ENCODE measurements around the gene PPARA.

Gene PPARA

GRCh38 chr22:46114518-46115387, 35.6 kb upstream of the PPARA start:
- no peak for DNase-seq

GRCh38 chr22:46115388-46115678, 35.0 kb upstream of the PPARA start:
- DNase-seq, result no peak

- no peak for DNase-seq
These were observed 34.4 kb upstream of the PPARA start for GRCh38 chr22:46115755-46116490.

GRCh38 chr22:46116491-46116958, 33.8 kb upstream of the PPARA start:
- DNase-seq, result peak; percentile 68

DNA sequence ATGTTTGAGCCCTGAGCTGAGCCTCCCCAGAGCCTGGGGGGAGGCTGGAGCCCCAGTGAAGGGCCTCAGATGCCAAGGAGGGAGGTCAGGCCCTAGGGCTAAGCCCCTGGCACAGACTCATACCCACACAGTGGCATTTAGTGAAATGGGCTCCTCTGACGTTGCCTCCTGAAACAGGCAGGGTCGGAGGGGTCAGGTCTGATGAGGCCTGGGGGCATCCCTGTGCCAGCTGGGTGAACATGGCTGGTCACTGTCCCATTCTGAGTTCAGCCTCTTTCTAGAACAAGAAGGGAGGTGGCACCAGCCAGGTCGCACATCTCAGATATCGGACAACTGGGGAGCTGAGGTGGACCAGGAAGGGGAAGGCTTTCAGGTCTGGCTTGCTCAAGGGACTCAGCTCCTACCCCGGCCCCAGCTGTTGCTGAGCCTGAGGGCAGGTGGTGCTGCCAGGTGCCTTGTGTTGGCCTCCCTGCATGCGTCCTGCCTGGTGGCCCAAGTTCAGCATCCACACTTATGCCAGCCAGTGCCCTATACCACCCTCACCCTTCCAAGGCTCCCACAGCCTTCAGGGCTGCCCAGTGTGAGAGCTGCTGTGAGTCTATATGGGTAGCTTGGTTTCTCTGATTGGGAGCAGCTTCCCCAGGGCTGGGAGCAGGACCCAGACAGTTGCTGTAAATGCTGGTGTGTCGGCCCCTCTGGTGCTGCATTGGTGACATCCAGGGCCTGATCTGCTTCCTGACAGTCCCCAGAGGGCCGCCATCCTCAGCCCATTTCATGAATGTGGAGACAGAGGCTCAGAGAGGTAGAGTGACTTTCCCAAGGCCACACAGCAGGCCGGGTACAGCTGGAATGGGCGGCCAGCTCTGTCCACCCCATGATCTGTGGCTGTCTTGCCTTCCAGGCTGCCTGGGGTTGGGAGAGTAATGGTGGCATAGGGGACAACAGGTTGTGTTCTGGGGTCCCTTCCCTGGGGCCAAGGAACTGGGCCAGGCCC, 32.8 kb upstream of the PPARA start:
- DNase-seq, result no peak

- DNase-seq, result no peak
These were observed 31.1 kb upstream of the PPARA start for GRCh38 chr22:46119093-46119728.

- no peak for DNase-seq
These were observed 30.5 kb upstream of the PPARA start for GRCh38 chr22:46119729-46120419.

- DNase-seq, result no peak
These were observed 29.9 kb upstream of the PPARA start for GRCh38 chr22:46120420-46120737.

- DNase-seq, result no peak
These were observed 29.2 kb upstream of the PPARA start for GRCh38 chr22:46121079-46121478.

DNA sequence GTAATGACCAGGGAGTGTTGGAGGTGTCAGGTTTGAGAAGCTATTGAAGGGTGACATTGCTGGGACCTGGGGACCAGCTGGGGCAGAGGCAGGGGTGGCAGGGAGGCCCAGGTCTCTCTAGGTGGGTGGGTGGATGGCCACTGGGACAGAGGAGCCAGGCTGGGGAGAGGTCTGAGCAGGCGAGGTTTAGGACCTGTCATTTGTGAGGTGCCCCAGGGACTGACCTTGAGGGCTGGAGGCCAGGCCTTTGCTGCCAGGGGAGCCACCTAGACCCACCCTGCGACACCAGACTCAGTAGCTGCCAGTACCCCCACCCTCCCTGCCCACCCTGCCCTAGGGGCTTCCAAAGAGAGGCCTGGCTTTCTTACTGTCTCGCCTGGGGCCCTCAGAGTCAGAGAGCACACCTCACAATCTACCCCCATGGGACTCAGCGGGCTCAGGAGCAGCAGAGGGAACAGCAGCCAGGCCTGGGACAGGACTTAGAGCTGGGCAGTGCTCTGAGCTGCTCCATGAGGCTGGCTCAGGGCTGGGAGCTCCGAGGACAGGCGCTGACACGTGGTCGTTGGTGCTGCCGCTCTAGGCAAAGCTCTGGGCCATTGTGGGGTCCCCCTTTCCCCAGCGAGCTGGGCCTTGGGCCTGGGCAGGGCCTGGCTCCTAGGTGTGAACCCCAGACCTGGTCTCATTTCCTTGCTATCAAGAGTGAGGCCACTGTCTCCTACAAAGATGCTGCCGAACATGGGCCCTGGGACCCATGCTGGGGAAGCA, 28.6 kb upstream of the PPARA start:
- no peak for DNase-seq

DNA sequence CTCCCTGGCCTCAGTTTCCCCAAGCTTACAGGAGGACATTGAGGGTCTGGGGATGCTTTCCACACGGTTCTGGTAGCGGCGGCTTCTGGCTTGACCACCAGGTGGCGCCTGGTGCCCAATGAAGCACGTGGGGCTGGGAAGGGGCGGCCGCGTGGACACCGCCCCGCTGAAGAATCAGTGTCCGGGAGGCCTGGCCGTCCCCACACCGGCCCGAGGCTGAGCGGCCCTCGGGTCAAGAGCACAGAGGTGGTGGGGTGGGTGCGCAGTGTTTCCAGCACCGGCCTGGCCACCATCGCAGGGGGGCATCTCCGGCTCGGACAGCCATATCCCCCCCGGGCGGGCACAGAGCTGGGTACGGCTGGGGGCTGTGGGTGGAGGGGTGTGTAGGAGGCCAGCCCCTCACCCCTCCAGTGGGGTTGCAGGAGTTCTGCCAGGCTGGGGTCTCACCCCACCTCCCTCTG, 27.8 kb upstream of the PPARA start:
- DNase-seq, result peak; percentile 41

- DNase-seq, result no peak
These were observed 27.2 kb upstream of the PPARA start for GRCh38 chr22:46122980-46123693.

DNA sequence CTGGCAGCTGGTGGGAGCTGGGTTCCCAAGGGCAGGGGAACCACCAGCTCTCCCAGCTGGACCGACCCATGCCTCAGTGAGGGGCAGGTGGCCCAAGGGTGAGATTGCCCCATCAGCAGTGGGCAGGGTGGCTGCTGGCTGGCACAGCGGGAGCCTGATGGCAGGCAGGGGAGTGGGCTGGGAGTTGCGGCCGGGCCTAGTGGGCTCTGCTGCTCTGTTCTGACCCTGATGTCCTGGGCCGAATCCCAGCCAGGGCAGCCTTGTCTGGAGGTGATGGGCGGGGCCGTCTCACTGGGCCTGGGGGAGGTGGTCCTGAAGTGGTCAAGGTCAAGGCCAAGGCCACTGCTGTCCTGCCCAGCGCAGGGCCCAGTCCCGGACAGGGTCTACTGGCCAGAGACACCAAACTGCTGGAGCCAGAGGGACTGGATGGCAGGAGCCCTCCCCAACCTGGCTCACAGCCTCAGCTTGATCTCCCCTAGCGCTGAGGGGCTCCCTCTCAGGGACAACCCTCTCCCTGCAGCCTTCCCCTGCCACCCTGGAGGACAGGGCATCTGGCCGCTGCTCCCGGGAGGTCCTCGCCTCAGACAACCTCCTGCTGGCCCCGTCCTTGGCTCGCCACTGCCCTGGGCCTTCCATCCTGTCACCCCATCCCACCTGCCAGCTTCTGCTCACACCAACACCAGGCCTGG, 26.5 kb upstream of the PPARA start:
- DNase-seq, result no peak

DNA sequence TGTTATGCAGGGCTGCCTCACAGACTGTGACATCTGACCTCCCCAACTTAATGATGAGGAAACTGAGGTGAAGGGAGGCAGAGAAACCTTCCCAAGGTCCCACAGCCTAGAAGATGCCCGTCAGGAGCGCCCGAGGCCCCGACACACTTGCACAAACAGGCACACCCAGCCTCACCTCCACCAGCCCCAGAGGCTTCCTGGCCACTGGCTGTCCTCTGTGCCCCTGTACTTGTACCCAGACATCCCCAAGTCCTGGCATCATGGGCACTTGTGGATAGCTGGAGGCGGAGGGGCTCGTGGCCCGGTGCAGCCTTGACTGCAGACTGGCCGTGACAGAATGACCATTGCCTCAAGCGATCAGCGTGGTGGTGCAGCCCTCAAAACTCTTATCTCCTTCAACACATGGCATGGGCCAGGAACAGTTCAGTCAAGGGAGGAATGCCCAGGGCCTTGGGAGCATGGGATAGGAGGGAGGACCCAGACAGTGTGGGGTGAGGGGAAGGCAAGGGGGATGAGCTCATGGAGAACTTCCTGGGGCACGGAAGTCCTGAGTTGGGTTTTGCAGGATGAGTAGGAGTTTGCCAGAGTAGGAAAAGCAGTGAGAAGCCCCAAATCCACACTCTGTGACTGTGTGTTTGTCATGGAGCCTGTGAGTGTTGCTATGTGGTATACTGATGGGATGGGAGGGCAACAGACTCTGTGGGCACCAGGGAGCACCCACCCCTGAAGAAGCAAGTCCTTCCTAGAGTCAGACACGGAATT, 25.8 kb upstream of the PPARA start:
- DNase-seq, result no peak

- no peak for DNase-seq
These were observed 25.0 kb upstream of the PPARA start for GRCh38 chr22:46125311-46125710.

DNA sequence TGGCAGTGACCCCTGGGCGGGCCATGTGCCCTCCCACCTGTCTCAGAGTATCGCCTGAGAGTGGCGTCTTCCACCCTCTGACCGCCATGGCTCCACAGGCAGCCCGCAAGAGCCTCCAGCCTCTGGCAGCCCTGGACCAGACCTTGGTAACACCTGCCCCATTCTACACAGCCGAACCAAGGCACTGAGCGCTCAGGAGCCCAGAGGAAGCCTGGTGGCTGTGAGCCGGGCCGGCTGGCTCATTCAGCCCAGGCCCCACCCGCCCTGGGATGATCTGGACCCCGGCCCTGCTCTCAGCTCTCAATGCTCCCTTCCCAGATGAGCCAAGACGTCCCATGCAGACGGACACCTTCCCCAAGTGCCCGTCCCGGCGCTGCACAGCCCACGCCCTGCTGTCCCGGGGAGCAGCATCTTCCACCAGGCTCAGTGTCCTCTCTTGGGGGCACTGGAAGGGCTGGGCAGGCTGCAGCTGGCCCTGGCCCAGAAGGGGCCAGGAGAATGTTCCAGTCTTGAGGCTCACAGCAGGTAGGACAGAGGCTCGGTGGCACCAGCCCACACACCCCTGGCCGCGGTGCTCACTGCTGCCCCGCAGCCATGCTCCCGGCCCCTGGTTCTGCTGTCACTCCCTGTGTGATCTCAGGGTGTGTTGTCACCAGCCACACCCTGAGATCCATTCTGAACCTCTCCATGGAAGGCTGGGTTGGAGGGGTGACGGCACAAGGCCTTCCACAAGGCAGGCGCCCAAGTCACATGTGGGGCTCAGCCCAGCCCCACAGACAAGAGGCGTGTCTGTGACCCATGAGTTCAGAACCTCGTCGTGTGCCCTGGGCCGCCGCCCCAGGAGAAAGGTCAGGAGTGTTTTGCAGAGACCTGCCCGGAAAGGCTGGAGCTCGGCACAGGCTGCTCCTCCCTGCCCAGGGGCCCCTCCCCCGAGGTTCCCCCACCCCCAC, 24.2 kb upstream of the PPARA start:
- DNase-seq, result no peak

DNA sequence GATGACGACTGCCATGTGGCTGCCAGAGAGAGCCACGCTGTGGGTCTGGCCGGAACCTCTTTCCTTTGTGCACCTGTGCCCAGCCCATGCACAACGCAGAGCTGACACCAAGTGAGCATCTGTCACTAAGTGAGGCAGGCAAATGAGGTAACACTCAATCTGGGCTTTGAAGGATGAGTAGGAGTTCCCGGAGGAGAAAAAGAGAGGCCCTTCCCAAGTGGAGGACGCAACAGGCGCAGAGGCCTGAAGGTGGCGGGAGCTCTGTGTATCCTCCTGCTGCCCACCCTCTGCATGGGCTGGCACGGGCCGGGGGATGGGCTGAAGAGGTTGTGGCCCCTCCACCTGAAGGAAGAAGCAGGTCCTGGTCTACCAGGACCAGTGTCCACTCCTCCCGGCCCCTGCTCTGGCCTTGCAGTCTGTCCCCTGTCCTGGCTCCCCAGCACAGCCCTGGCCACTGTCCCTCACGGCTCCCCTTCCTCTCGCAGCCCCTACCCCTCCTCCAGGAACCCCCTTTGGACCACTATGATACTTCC, 23.4 kb upstream of the PPARA start:
- DNase-seq, result no peak

DNA sequence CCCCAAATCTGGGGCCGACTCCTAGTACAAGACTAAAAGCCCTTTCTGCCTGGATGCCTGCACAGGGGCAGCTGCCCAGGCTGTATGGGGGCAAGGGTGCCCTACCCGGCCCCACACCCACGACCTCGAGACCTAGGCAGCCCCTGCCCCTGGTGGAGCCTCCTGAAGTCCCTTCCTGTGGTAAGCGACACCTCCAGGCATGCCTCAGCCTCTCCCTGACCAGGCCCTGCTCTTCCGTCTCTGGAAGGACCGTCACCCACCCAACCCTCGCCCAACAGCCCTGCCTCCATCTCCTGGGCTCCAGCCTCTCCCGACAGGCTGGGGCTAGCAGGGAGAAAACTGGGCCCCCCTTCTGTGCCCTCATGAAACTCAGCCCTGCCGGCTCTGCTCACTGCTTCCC, 22.8 kb upstream of the PPARA start:
- no peak for DNase-seq
